Measurements from ENCODE around the gene DDAH2.

DNA sequence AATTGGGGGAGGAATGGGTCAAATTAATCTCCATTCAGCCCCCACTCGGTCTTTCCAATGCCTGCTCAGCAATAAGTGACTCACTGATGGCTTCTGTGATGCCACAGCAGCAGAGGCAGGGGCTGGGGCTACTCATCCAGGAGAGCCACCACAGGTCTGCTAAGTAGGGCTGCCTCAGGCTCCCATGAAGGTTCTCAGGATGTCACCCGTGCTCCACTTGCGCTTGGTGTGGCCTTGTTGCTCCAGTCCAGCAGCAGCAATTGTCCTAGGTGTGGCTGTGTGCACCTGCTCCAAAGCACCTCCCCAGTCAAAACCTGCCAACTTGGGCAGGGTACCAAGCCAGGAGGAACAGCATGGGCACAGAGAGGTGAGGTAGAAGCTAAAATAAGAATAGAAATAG is 6.9 kb downstream of the DDAH2 start:
- TF ChIP-seq POLR2AphosphoS5 (IDR thresholded peaks at IDR 0.05; ENCODE audit: low read depth, low read length), result no peak
- no peak for TF ChIP-seq YY1 (IDR thresholded peaks at IDR 0.05; ENCODE audit: extremely low read depth, insufficient replicate concordance, low read depth, low read length)
- TF ChIP-seq EZH2 (IDR thresholded peaks at IDR 0.05), result no peak
- TF ChIP-seq, protein P1, sequence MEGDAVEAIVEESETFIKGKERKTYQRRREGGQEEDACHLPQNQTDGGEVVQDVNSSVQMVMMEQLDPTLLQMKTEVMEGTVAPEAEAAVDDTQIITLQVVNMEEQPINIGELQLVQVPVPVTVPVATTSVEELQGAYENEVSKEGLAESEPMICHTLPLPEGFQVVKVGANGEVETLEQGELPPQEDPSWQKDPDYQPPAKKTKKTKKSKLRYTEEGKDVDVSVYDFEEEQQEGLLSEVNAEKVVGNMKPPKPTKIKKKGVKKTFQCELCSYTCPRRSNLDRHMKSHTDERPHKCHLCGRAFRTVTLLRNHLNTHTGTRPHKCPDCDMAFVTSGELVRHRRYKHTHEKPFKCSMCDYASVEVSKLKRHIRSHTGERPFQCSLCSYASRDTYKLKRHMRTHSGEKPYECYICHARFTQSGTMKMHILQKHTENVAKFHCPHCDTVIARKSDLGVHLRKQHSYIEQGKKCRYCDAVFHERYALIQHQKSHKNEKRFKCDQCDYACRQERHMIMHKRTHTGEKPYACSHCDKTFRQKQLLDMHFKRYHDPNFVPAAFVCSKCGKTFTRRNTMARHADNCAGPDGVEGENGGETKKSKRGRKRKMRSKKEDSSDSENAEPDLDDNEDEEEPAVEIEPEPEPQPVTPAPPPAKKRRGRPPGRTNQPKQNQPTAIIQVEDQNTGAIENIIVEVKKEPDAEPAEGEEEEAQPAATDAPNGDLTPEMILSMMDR (IDR thresholded peaks at IDR 0.05 in 2 of 3, conservative IDR thresholded peaks at IDR 0.05 in 1 of 3; ENCODE audit: borderline replicate concordance in 1 of 3, insufficient read depth in 1 of 3, low read depth in 2 of 3, low read length in 2 of 3), result no peak
- TF ChIP-seq, protein P2, sequence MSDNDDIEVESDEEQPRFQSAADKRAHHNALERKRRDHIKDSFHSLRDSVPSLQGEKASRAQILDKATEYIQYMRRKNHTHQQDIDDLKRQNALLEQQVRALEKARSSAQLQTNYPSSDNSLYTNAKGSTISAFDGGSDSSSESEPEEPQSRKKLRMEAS (IDR thresholded peaks at IDR 0.05), result no peak
